GM18520 (cell line): ENCODE data around the gene SLC25A42.
"Not testable (repeated sequence)": the region's sequence is repeated elsewhere in the genome, so short reads cannot be mapped to it uniquely, and the experiment has no call there.

ENCODE experiments used
- ATAC-seq: cut with Tn5 transposase; IDR thresholded peaks from one replicate; pipeline ENCODE4 v1.9.1; 2021; ENCODE audit not compliant: unreplicated experiment

Gene SLC25A42

GRCh38 chr19:19063183-19064097, at the start of gene SLC25A42:
Gene SLC25A42 (plus strand): TSS chr19:19063994. CDS start chr19:19096125, 32,131 bp downstream.
- peak; percentile 92 for ATAC-seq

- ATAC-seq: no peak
Measured at GRCh38 chr19:19021115-19021514, 42.7 kb upstream of the SLC25A42 start.

- ATAC-seq: no peak
Measured at GRCh38 chr19:19022380-19022961, 41.3 kb upstream of the SLC25A42 start.

GRCh38 chr19:19023376-19023775, 40.4 kb upstream of the SLC25A42 start:
- ATAC-seq: not testable (repeated sequence)

GRCh38 chr19:19025861-19026260, 37.9 kb upstream of the SLC25A42 start:
- no peak for ATAC-seq

GRCh38 chr19:19026299-19026971, 37.4 kb upstream of the SLC25A42 start:
- ATAC-seq: no peak

- no peak for ATAC-seq
Measured at GRCh38 chr19:19027228-19027627, 36.6 kb upstream of the SLC25A42 start.

- ATAC-seq: no peak
Measured at GRCh38 chr19:19028526-19028925, 35.3 kb upstream of the SLC25A42 start.

- no peak for ATAC-seq
Measured at GRCh38 chr19:19031891-19032290, 31.9 kb upstream of the SLC25A42 start.

- ATAC-seq: peak; percentile 3
Measured at GRCh38 chr19:19032420-19033175, 31.2 kb upstream of the SLC25A42 start.

GRCh38 chr19:19033176-19033425, 30.7 kb upstream of the SLC25A42 start:
- no peak for ATAC-seq

GRCh38 chr19:19033426-19034203, 30.2 kb upstream of the SLC25A42 start, which contains the start of the genes ARMC6 and SUGP2:
Gene ARMC6 (plus strand): TSS chr19:19033603. CDS start chr19:19034210, 607 bp downstream.
Gene SUGP2 (minus strand): TSS chr19:19033517. CDS start chr19:19031071, 2,446 bp downstream.
- ATAC-seq: peak; percentile 58

- ATAC-seq: peak; percentile 34
Measured at GRCh38 chr19:19034204-19034624, 29.6 kb upstream of the SLC25A42 start.

GRCh38 chr19:19039901-19040300, 23.9 kb upstream of the SLC25A42 start:
- no peak for ATAC-seq

GRCh38 chr19:19040417-19040816, 23.4 kb upstream of the SLC25A42 start:
- ATAC-seq: no peak

- ATAC-seq: no peak
Measured at GRCh38 chr19:19042732-19043280, 21.0 kb upstream of the SLC25A42 start.

- ATAC-seq: no peak
Measured at GRCh38 chr19:19043481-19043880, 20.3 kb upstream of the SLC25A42 start.

- no peak for ATAC-seq
Measured at GRCh38 chr19:19043881-19044280, 19.9 kb upstream of the SLC25A42 start.

GRCh38 chr19:19049406-19049805, 14.4 kb upstream of the SLC25A42 start:
- no peak for ATAC-seq

- ATAC-seq: no peak
Measured at GRCh38 chr19:19050104-19050503, 13.7 kb upstream of the SLC25A42 start.
